Endothelial cell of umbilical vein (primary cell): ENCODE results near the gene TXNIP. TPM values are rescaled to one million over a fixed set of nuclear protein-coding genes. Genes with fewer than 3 reads are reported as not detected.

Experiments used
- BruUV-seq: library from RNA; stranded (reverse); fragments of 400-500 nt; replicated peaks from 2 replicates; lab custom pipeline; 2021; lab: Mats Ljungman, UMichigan
- CTCF ChIA-PET: fragments of 300-600, 350-600 bp; sonication (Branson Sonifier 250); formaldehyde crosslinking; loops from one replicate; lab custom pipeline; 2021; ENCODE audit warnings: antibody characterized with exemption, inconsistent platforms; lab: Charles Lee
- POLR2A ChIA-PET: fragments of 300-600, 350-600 bp; sonication (Branson Sonifier 250); formaldehyde crosslinking; loops from one replicate; lab custom pipeline; 2021; ENCODE audit warnings: antibody characterized with exemption, inconsistent platforms; lab: Charles Lee
- DNase-seq: peaks from one replicate; pipeline ENCODE4 v3.0.0-alpha.2; 2011; ENCODE audit warnings: low read depth, low spot score
- FAIRE-seq: peaks from 2 replicates; lab custom pipeline; 2011; peaks lifted over from hg19 to GRCh38; lab: Jason Lieb, UNC
- H2AFZ ChIP-seq: 2 replicates; pipeline ENCODE4 v1.6.0; 2012; ENCODE audit warnings: low read depth, low read length, control low read depth, inconsistent platforms
- H3K27ac ChIP-seq: 2 replicates; pipeline ENCODE4 v1.5.1; 2011; ENCODE audit warnings: low read depth, mild to moderate bottlenecking, control low read depth, low read length, moderate library complexity; ENCODE audit not compliant: insufficient read depth
- H3K27me3 ChIP-seq, 2 experiments: 2 replicates each; pipeline versions ENCODE4 v1.6.0 to v1.6.1; 2011; ENCODE audit warnings: low read length in 2 of 2, mixed read lengths in 1 of 2; ENCODE audit not compliant: control insufficient read depth in 2 of 2, insufficient read depth in 2 of 2
- H3K36me3 ChIP-seq, 2 experiments: 2 replicates in 1 of 2; 3 replicates in 1 of 2; pipeline ENCODE4 v1.5.1; 2011; ENCODE audit warnings: low read length in 2 of 2, mild to moderate bottlenecking in 1 of 2, moderate library complexity in 1 of 2; ENCODE audit not compliant: control insufficient read depth in 2 of 2, insufficient read depth in 2 of 2; ENCODE audit errors: extremely low read depth in 1 of 2
- H3K4me1 ChIP-seq: 3 replicates; pipeline ENCODE4 v1.5.1; 2011; ENCODE audit warnings: mild to moderate bottlenecking, low read length; ENCODE audit not compliant: control insufficient read depth, insufficient read depth; ENCODE audit errors: extremely low read depth
- H3K4me2 ChIP-seq: 2 replicates; pipeline ENCODE4 v1.6.1; 2011; ENCODE audit warnings: low read length, control low read depth, mixed read lengths; ENCODE audit not compliant: insufficient read depth
- H3K4me3 ChIP-seq, 3 experiments: fragments of 200-600 bp in 1 of 3; sonication (generic), shearing (Covaris generic) in 1 of 3; replicated peaks in 1 of 3; 2 replicates each; pipeline ENCODE4 v1.5.1; 2011 to 2016; ENCODE audit warnings: control low read depth in 3 of 3, low read length in 3 of 3, mild to moderate bottlenecking in 2 of 3, inconsistent platforms in 1 of 3, low read depth in 1 of 3, moderate library complexity in 1 of 3; ENCODE audit not compliant: insufficient read depth in 1 of 3
- H3K79me2 ChIP-seq: 2 replicates; pipeline ENCODE4 v1.6.0; 2012; ENCODE audit warnings: low read length, inconsistent platforms; ENCODE audit not compliant: control insufficient read depth, insufficient read depth
- H3K9ac ChIP-seq: replicated peaks from 2 replicates; pipeline ENCODE3; 2011; ENCODE audit warnings: low read length, control low read depth; ENCODE audit not compliant: insufficient read depth; ENCODE audit errors: extremely low read depth
- H3K9me1 ChIP-seq: replicated peaks from 3 replicates; pipeline ENCODE4 v1.6.0; 2011; ENCODE audit warnings: mild to moderate bottlenecking, low read length; ENCODE audit not compliant: control insufficient read depth, insufficient read depth; ENCODE audit errors: extremely low read depth
- H3K9me3 ChIP-seq: replicated peaks from 2 replicates; pipeline ENCODE4 v1.5.1; 2012; ENCODE audit warnings: low read length, inconsistent platforms; ENCODE audit not compliant: control insufficient read depth, insufficient read depth
- H4K20me1 ChIP-seq: replicated peaks from 2 replicates; pipeline ENCODE3; 2011; ENCODE audit warnings: mild to moderate bottlenecking, low read length; ENCODE audit not compliant: control insufficient read depth, insufficient read depth; ENCODE audit errors: extremely low read depth
- EZH2 ChIP-seq: IDR thresholded peaks from 2 replicates; pipeline ENCODE4 v1.6.1; 2012; ENCODE audit warnings: borderline replicate concordance, low read depth, mild to moderate bottlenecking, moderate library complexity, low read length, inconsistent platforms; ENCODE audit not compliant: severe bottlenecking
- FOS ChIP-seq: IDR thresholded peaks from 2 replicates; pipeline ENCODE4 v1.6.1; 2011; ENCODE audit warnings: mild to moderate bottlenecking, low read length, moderate library complexity, borderline replicate concordance; ENCODE audit not compliant: insufficient read depth
- GATA2 ChIP-seq: IDR thresholded peaks from 2 replicates; pipeline ENCODE4 v1.7.0; 2011; ENCODE audit warnings: low read depth, mild to moderate bottlenecking, moderate library complexity, mixed read lengths, low read length; ENCODE audit not compliant: insufficient read length, insufficient read depth
- JUN ChIP-seq: IDR thresholded peaks from 2 replicates; pipeline ENCODE4 v1.6.1; 2011; ENCODE audit warnings: borderline replicate concordance, low read depth; ENCODE audit not compliant: insufficient read length, insufficient read depth
- MAX ChIP-seq: IDR thresholded peaks from 2 replicates; pipeline ENCODE4 v1.6.1; 2011; ENCODE audit not compliant: insufficient read depth, insufficient read length
- MYC ChIP-seq: IDR thresholded peaks from one replicate; pipeline ENCODE4 v1.6.1; 2011; ENCODE audit warnings: mild to moderate bottlenecking, low read depth, low read length
- POLR2A ChIP-seq: IDR thresholded peaks from 2 replicates; pipeline ENCODE4 v1.6.1; 2012; ENCODE audit warnings: low read depth, mild to moderate bottlenecking, control low read depth, low read length
- POLR2AphosphoS5 ChIP-seq: IDR thresholded peaks from 2 replicates; pipeline ENCODE4 v1.6.1; 2012; ENCODE audit warnings: low read depth, mild to moderate bottlenecking, control low read depth, low read length, moderate library complexity; ENCODE audit not compliant: insufficient read depth
- dilution Hi-C: fragments of 300-500 bp; cut with MboI; formaldehyde crosslinking; loops from one replicate; pipeline ENCODE4 v1.15.0; 2019; ENCODE audit warnings: low sequenced_read_pairs; ENCODE audit not compliant: extremely low pct_ligation_motif_present
- intact Hi-C: fragments of 100-400 bp; cut with micrococcal nuclease; formaldehyde crosslinking; loops from one replicate; pipeline ENCODE4 v1.10.0; 2022
- polyA plus RNA-seq, 4 experiments: library from polyadenylated mRNA; depleted of rRNA in 3 of 4; stranded (reverse) in 3 of 4; unstranded in 1 of 4; fragments of >200 nt; gene quantifications; 2 replicates each; pipeline versions ENCODE4 v1.2.1 to v1.2.3, GENCODE V29; 2011 to 2012; ENCODE audit warnings: missing spikeins in 1 of 4
- total RNA-seq: library from RNA; stranded (reverse); gene quantifications from 2 replicates; pipeline ENCODE4 v1.2.3, GENCODE V29; 2021
- TF ChIP-seq, protein P1 (sequence below), 2 donors: IDR thresholded peaks; 1 replicate in 1 of 2; 2 replicates in 1 of 2; pipeline ENCODE4 v1.5.1; 2011; ENCODE audit warnings: low read length in 2 of 2, mild to moderate bottlenecking in 2 of 2, moderate library complexity in 2 of 2, control low read depth in 1 of 2, inconsistent platforms in 1 of 2, low read depth in 1 of 2; ENCODE audit not compliant: insufficient read depth in 1 of 2; ENCODE audit errors: extremely low read depth in 1 of 2

TXNIP gene
- total and polyA plus RNA-seq, 2 donors (not counting 3 experiments of a cell fraction or from before 2014, with no cell fraction given) = 9.1 to 21.8 TPM

DNA sequence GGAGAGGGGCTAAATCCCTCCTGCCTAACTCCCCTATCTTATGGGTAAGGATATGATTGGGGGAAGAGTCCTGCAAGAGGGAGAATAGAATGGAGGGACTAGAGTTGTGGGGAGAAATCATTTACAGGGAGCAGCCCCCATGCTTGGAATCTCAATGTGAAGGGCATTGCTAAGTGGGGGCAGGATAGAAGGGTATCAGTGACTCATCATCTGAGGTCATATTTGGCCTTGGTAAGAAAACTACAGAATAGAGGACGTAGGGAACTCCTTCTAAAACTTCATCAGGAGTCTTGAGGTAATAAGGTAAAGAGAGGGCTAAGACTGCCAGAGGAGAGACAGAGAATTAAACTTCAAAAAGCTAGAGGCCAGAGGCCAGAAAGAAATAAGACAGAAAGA is 24.7 kb upstream of the TXNIP start:
- Histone ChIP-seq H3K4me3 (no peak overlapping the region), H3K36me3 (no peaks in the 10 kb centered on the region), H3K79me2 (no peaks in the 10 kb centered on the region), H3K4me2 (no peak overlapping the region), H3K9me3 (no peaks in the 10 kb centered on the region), H3K9me1 (no peaks in the 10 kb centered on the region), H3K9ac (no peak overlapping the region), H3K27me3 (peaks cover 46 to 57% of the 10 kb centered on the region in 2 experiments), H4K20me1 (no peaks in the 10 kb centered on the region), H3K27ac (no peak overlapping the region), H2AFZ (no peak overlapping the region), H3K4me1 (no peaks in the 10 kb centered on the region)
- ChIA-PET POLR2A (interaction anchor here (1.2 kb wide), 1 partner anchor 31 kb away, joined by 4 read pairs; no protein-coding TSS in a partner anchor), CTCF (interaction anchor here (0.5 to 2.9 kb wide), 9 partner anchors 9 to 175 kb away, joined by 3 to 19 read pairs (median 5); partner anchors contain the start of gene NUDT17)
- BruUV-seq = no TSS peak
- FAIRE-seq (no peak), DNase-seq (no peak)
- TF ChIP-seq MAX (no peak), FOS (no peak), POLR2AphosphoS5 (no peak), GATA2 (no peak), JUN (no peak), POLR2A (no peak), MYC (no peak), EZH2 (no peak)
- TF ChIP-seq, protein P1, sequence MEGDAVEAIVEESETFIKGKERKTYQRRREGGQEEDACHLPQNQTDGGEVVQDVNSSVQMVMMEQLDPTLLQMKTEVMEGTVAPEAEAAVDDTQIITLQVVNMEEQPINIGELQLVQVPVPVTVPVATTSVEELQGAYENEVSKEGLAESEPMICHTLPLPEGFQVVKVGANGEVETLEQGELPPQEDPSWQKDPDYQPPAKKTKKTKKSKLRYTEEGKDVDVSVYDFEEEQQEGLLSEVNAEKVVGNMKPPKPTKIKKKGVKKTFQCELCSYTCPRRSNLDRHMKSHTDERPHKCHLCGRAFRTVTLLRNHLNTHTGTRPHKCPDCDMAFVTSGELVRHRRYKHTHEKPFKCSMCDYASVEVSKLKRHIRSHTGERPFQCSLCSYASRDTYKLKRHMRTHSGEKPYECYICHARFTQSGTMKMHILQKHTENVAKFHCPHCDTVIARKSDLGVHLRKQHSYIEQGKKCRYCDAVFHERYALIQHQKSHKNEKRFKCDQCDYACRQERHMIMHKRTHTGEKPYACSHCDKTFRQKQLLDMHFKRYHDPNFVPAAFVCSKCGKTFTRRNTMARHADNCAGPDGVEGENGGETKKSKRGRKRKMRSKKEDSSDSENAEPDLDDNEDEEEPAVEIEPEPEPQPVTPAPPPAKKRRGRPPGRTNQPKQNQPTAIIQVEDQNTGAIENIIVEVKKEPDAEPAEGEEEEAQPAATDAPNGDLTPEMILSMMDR (IDR thresholded peaks at IDR 0.05; ENCODE audit: extremely low read depth in 1 of 2, insufficient read depth in 1 of 2, low read depth in 1 of 2, low read length in 2 of 2) = no peak
- dilution Hi-C loops (no loop called here), intact Hi-C loops (no loop called here)
